GM12878 (cell line): ENCODE measurements around the gene ZNF71. TPM values are rescaled to one million over a fixed set of nuclear protein-coding genes. Genes with fewer than 3 reads are reported as not detected.
"Not testable (repeated sequence)": the region's sequence is repeated elsewhere in the genome, so short reads cannot be mapped to it uniquely, and the experiment has no call there.

Experiments
- ATAC-seq: fragments of 200-7000 bp; cut with Tn5 transposase; 3 replicates; pipeline ENCODE4 v1.9.1; 2020; ENCODE audit warnings: mild to moderate bottlenecking, moderate library complexity
- BruUV-seq: library from RNA; stranded (reverse); fragments of 400-500 nt; replicated peaks from 2 replicates; lab custom pipeline; 2021; lab: Mats Ljungman, UMichigan
- CTCF ChIA-PET: fragments of 300-600 bp; sonication (Branson Sonifier 250); formaldehyde crosslinking; extraction: SDS; loops from one replicate; lab custom pipeline; 2021; ENCODE audit warnings: inconsistent platforms; lab: Yijun Ruan, JAX
- POLR2A ChIA-PET: fragments of 350-600 bp; formaldehyde crosslinking; extraction: SDS; loops from one replicate; lab custom pipeline; 2021; ENCODE audit warnings: inconsistent platforms; lab: Charles Lee
- RAD21 ChIA-PET: fragments of 300-600 bp; sonication (Branson Sonifier 250); formaldehyde crosslinking; loops from one replicate; lab custom pipeline; 2023; ENCODE audit warnings: antibody characterized with exemption; ENCODE audit not compliant: unreplicated experiment; lab: Charles Lee
- SMC1A ChIA-PET: fragments of 300-600 bp; sonication (Branson Sonifier 250); formaldehyde crosslinking; loops from one replicate; lab custom pipeline; 2023; ENCODE audit not compliant: unreplicated experiment, uncharacterized antibody; lab: Charles Lee
- DNase-seq: peaks from one replicate; pipeline ENCODE4 v3.0.0-alpha.2; 2011; ENCODE audit warnings: low read depth, low spot score
- FAIRE-seq: peaks from 3 replicates; lab custom pipeline; 2011; peaks lifted over from hg19 to GRCh38; lab: Jason Lieb, UNC
- H2AFZ ChIP-seq: 2 replicates; pipeline ENCODE4 v1.6.0; 2011; ENCODE audit warnings: low read depth, low read length, control low read depth; ENCODE audit not compliant: control insufficient read depth
- H3K27ac ChIP-seq: 2 replicates; pipeline ENCODE4 v1.5.1; 2011; ENCODE audit warnings: control low read depth; ENCODE audit not compliant: control insufficient read depth, insufficient read depth
- H3K27me3 ChIP-seq, 2 experiments: replicated peaks in 1 of 2; 2 replicates each; pipeline versions ENCODE4 v1.6.0 to v1.6.1; 2011; ENCODE audit warnings: low read length in 1 of 2; ENCODE audit not compliant: control insufficient read depth in 2 of 2, insufficient read depth in 2 of 2
- H3K36me3 ChIP-seq, 2 experiments: 2 replicates each; pipeline ENCODE4 v1.5.1; 2011; ENCODE audit warnings: low read length in 1 of 2; ENCODE audit not compliant: control insufficient read depth in 2 of 2, insufficient read depth in 2 of 2
- H3K4me1 ChIP-seq: 2 replicates; pipeline ENCODE4 v1.6.1; 2011; ENCODE audit warnings: mild to moderate bottlenecking, low read length, moderate library complexity, mixed read lengths; ENCODE audit not compliant: control insufficient read depth, insufficient read depth
- H3K4me2 ChIP-seq: 2 replicates; pipeline ENCODE4 v1.6.0; 2011; ENCODE audit warnings: control low read depth; ENCODE audit not compliant: control insufficient read depth, insufficient read depth
- H3K4me3 ChIP-seq: fragments of 200-600 bp; sonication (generic); 2 replicates; pipeline ENCODE4 v1.5.1; 2016
- H3K79me2 ChIP-seq: 2 replicates; pipeline ENCODE4 v1.6.0; 2011; ENCODE audit warnings: low read length; ENCODE audit not compliant: control insufficient read depth, insufficient read depth
- H3K9ac ChIP-seq: 2 replicates; pipeline ENCODE4 v1.8.0; 2011; ENCODE audit warnings: low read length, control low read depth, mixed read lengths; ENCODE audit not compliant: control insufficient read depth, insufficient read depth
- H3K9me3 ChIP-seq: replicated peaks from 3 replicates; pipeline ENCODE4 v1.5.1; 2011; ENCODE audit warnings: mild to moderate bottlenecking, low read length; ENCODE audit not compliant: control insufficient read depth, insufficient read depth
- H4K20me1 ChIP-seq: 2 replicates; pipeline ENCODE4 v1.6.0; 2011; ENCODE audit not compliant: control insufficient read depth, insufficient read depth
- WGBS: methylation state at CpG from one replicate; pipeline ENCODE4 v1.1.6; 2016; ENCODE audit warnings: low lambda C conversion rate; ENCODE audit not compliant: insufficient replicate concordance, insufficient coverage; ENCODE audit errors: missing lambda C conversion rate; 5-methylcytosine and 5-hydroxymethylcytosine counted together
- in situ Hi-C: fragments of 300-500 bp; cut with MboI; formaldehyde crosslinking; loops from 9 replicates; pipeline ENCODE4 v1.14.3; 2018; ENCODE audit warnings: mixed read lengths
- intact Hi-C: fragments of 100-400 bp; cut with micrococcal nuclease; formaldehyde crosslinking; loops from one replicate; pipeline ENCODE4 v1.14.2; 2022; ENCODE audit not compliant: unreplicated experiment
- polyA plus RNA-seq, 11 experiments: library from polyadenylated mRNA; depleted of rRNA in 4 of 11; unstranded in 6 of 11; stranded (reverse) in 5 of 11; fragments of >200 nt; fragmentation: Nextera tagmentation in 4 of 11; fragmentation: Illumina TruSeq in 1 of 11; extraction: Ambion mirVana in 4 of 11; extraction: Trizol in 1 of 11; gene quantifications; 1 replicate in 1 of 11; 2 replicates in 10 of 11; pipeline versions ENCODE4 v1.2.1 to v1.2.3, GENCODE V29; 2011 to 2016; ENCODE audit warnings: inconsistent platforms in 2 of 11, missing spikeins in 2 of 11, low read depth in 1 of 11
- total RNA-seq, 4 experiments: library from RNA; depleted of rRNA in 3 of 4; stranded (reverse); fragments of >200 nt in 3 of 4; fragmentation: Illumina TruSeq in 1 of 4; extraction: Trizol in 1 of 4; gene quantifications; 2 replicates each; pipeline versions ENCODE4 v1.2.1 to v1.2.3, GENCODE V29; 2013 to 2021

The ZNF71 gene
- total and polyA plus RNA-seq, 10 of the 15 experiments (the other 5 are each of a cell fraction or from before 2014, with no cell fraction given), result 0.48 to 5.7 (median 3.5) TPM

- ATAC-seq, POLR2A ChIA-PET, H3K4me3 ChIP-seq, BruUV-seq, FAIRE-seq, H3K9me3 ChIP-seq, H3K27ac ChIP-seq, H3K4me2 ChIP-seq, DNase-seq, H2AFZ ChIP-seq, H3K4me1 ChIP-seq, CTCF ChIA-PET, H3K27me3 ChIP-seq, RAD21 ChIA-PET, intact Hi-C loops, H3K36me3 ChIP-seq, H3K9ac ChIP-seq, in situ Hi-C loops, H3K79me2 ChIP-seq, H4K20me1 ChIP-seq, SMC1A ChIA-PET: not testable (repeated sequence)
- WGBS, result 68% methylated on average over 2 of the region's 2 CpGs
These were observed 77.5 kb downstream of the ZNF71 start for GRCh38 chr19:56672610-56673009.

Other genes with a start within 250 kb of the ZNF71 start
Only the 7 nearest of the 10 such genes appear.
- 1.0 and 1.2 TPM in 2 replicates for gene ZNF583, start 191.0 kb upstream of the ZNF71 start, total RNA-seq (2014; rRNA removed)
- 2.4 and 3.1 TPM in 2 replicates for gene ZNF583, start 191.0 kb upstream of the ZNF71 start, total RNA-seq (2014; rRNA removed; fragmentation: Illumina TruSeq; extraction: Trizol)
- 1.6 and 1.8 TPM in 2 replicates for gene ZNF583, start 191.0 kb upstream of the ZNF71 start, total RNA-seq (2021)
- gene ZNF583, start 191.0 kb upstream of the ZNF71 start, polyA plus RNA-seq (2011; rRNA removed), result 1.4 and 2.5 TPM in 2 replicates
- gene ZNF583, start 191.0 kb upstream of the ZNF71 start, polyA plus RNA-seq (2014; fragmentation: Illumina TruSeq; extraction: Trizol), result 1.4 and 2.0 TPM in 2 replicates
- under 1 TPM; 0.40 to 0.60 TPM for gene ZNF583, start 191.0 kb upstream of the ZNF71 start, polyA plus RNA-seq (2014; fragmentation: Nextera tagmentation; extraction: Ambion mirVana)
- gene ZNF583, start 191.0 kb upstream of the ZNF71 start, polyA plus RNA-seq (2014; rRNA removed), result 0.54 and 1.3 TPM in 2 replicates
- gene ZNF583, start 191.0 kb upstream of the ZNF71 start, polyA plus RNA-seq (2016; fragmentation: Nextera tagmentation; extraction: Ambion mirVana), result 1 to 10 TPM; 2.2 to 2.7 TPM
- gene ZNF667, start 118.0 kb upstream of the ZNF71 start, total RNA-seq (2014; rRNA removed), result not detected in 2 replicates
- gene ZNF667, start 118.0 kb upstream of the ZNF71 start, total RNA-seq (2014; rRNA removed; fragmentation: Illumina TruSeq; extraction: Trizol), result not detected in 2 replicates
- gene ZNF667, start 118.0 kb upstream of the ZNF71 start, total RNA-seq (2021), result not detected in 2 replicates
- not detected in 2 replicates for gene ZNF667, start 118.0 kb upstream of the ZNF71 start, polyA plus RNA-seq (2011; rRNA removed)
- not detected in 2 replicates for gene ZNF667, start 118.0 kb upstream of the ZNF71 start, polyA plus RNA-seq (2014; fragmentation: Illumina TruSeq; extraction: Trizol)
- gene ZNF667, start 118.0 kb upstream of the ZNF71 start, polyA plus RNA-seq (2014; fragmentation: Nextera tagmentation; extraction: Ambion mirVana), result not detected
- not detected in 2 replicates for gene ZNF667, start 118.0 kb upstream of the ZNF71 start, polyA plus RNA-seq (2014; rRNA removed)
- gene ZNF667, start 118.0 kb upstream of the ZNF71 start, polyA plus RNA-seq (2016; fragmentation: Nextera tagmentation; extraction: Ambion mirVana), result under 1 TPM in 1 of 2 experiments, not detected in 1; 0.10 TPM
- not detected in 2 replicates for gene ZNF471, start 87.4 kb upstream of the ZNF71 start, total RNA-seq (2014; rRNA removed)
- not detected in 2 replicates for gene ZNF471, start 87.4 kb upstream of the ZNF71 start, total RNA-seq (2014; rRNA removed; fragmentation: Illumina TruSeq; extraction: Trizol)
- 0.03 TPM in 1 of 2 replicates, not detected in the other for gene ZNF471, start 87.4 kb upstream of the ZNF71 start, total RNA-seq (2021)
- gene ZNF471, start 87.4 kb upstream of the ZNF71 start, polyA plus RNA-seq (2011; rRNA removed), result not detected in 2 replicates
- gene ZNF471, start 87.4 kb upstream of the ZNF71 start, polyA plus RNA-seq (2014; fragmentation: Illumina TruSeq; extraction: Trizol), result not detected in 2 replicates
- not detected for gene ZNF471, start 87.4 kb upstream of the ZNF71 start, polyA plus RNA-seq (2014; fragmentation: Nextera tagmentation; extraction: Ambion mirVana)
- gene ZNF471, start 87.4 kb upstream of the ZNF71 start, polyA plus RNA-seq (2014; rRNA removed), result not detected in 2 replicates
- gene ZNF471, start 87.4 kb upstream of the ZNF71 start, polyA plus RNA-seq (2016; fragmentation: Nextera tagmentation; extraction: Ambion mirVana), result not detected
- 0.06 TPM in 1 of 2 replicates, not detected in the other for gene ZFP28, start 56.4 kb upstream of the ZNF71 start, total RNA-seq (2014; rRNA removed)
- gene ZFP28, start 56.4 kb upstream of the ZNF71 start, total RNA-seq (2014; rRNA removed; fragmentation: Illumina TruSeq; extraction: Trizol), result 0.04 and 0.05 TPM in 2 replicates
- 0.05 TPM in 2 replicates for gene ZFP28, start 56.4 kb upstream of the ZNF71 start, total RNA-seq (2021)
- 0.11 and 0.16 TPM in 2 replicates for gene ZFP28, start 56.4 kb upstream of the ZNF71 start, polyA plus RNA-seq (2011; rRNA removed)
- gene ZFP28, start 56.4 kb upstream of the ZNF71 start, polyA plus RNA-seq (2014; fragmentation: Illumina TruSeq; extraction: Trizol), result 0.13 and 0.14 TPM in 2 replicates
- gene ZFP28, start 56.4 kb upstream of the ZNF71 start, polyA plus RNA-seq (2014; fragmentation: Nextera tagmentation; extraction: Ambion mirVana), result under 1 TPM; 0.03 to 0.07 TPM
- gene ZFP28, start 56.4 kb upstream of the ZNF71 start, polyA plus RNA-seq (2014; rRNA removed), result 0.01 and 0.48 TPM in 2 replicates
- gene ZFP28, start 56.4 kb upstream of the ZNF71 start, polyA plus RNA-seq (2016; fragmentation: Nextera tagmentation; extraction: Ambion mirVana), result not detected
- 0.34 and 1.2 TPM in 2 replicates for gene ZNF470, start 27.8 kb upstream of the ZNF71 start, total RNA-seq (2014; rRNA removed)
- gene ZNF470, start 27.8 kb upstream of the ZNF71 start, total RNA-seq (2014; rRNA removed; fragmentation: Illumina TruSeq; extraction: Trizol), result 0.55 and 0.63 TPM in 2 replicates
- gene ZNF470, start 27.8 kb upstream of the ZNF71 start, total RNA-seq (2021), result 0.74 and 0.77 TPM in 2 replicates
- 0.16 and 0.18 TPM in 2 replicates for gene ZNF470, start 27.8 kb upstream of the ZNF71 start, polyA plus RNA-seq (2011; rRNA removed)
- gene ZNF470, start 27.8 kb upstream of the ZNF71 start, polyA plus RNA-seq (2014; fragmentation: Illumina TruSeq; extraction: Trizol), result 0.54 and 0.95 TPM in 2 replicates
- under 1 TPM; 0.16 to 0.27 TPM for gene ZNF470, start 27.8 kb upstream of the ZNF71 start, polyA plus RNA-seq (2014; fragmentation: Nextera tagmentation; extraction: Ambion mirVana)
- 0.44 and 1.4 TPM in 2 replicates for gene ZNF470, start 27.8 kb upstream of the ZNF71 start, polyA plus RNA-seq (2014; rRNA removed)
- gene ZNF470, start 27.8 kb upstream of the ZNF71 start, polyA plus RNA-seq (2016; fragmentation: Nextera tagmentation; extraction: Ambion mirVana), result under 1 TPM; 0.57 to 0.58 TPM
- gene SMIM17, start 47.9 kb downstream of the ZNF71 start, total RNA-seq (2014; rRNA removed), result 0.23 and 0.33 TPM in 2 replicates
- 0.13 TPM in 1 of 2 replicates, not detected in the other for gene SMIM17, start 47.9 kb downstream of the ZNF71 start, total RNA-seq (2014; rRNA removed; fragmentation: Illumina TruSeq; extraction: Trizol)
- 0.19 TPM in 1 of 2 replicates, not detected in the other for gene SMIM17, start 47.9 kb downstream of the ZNF71 start, total RNA-seq (2021)
- gene SMIM17, start 47.9 kb downstream of the ZNF71 start, polyA plus RNA-seq (2011; rRNA removed), result not detected in 2 replicates
- gene SMIM17, start 47.9 kb downstream of the ZNF71 start, polyA plus RNA-seq (2014; fragmentation: Illumina TruSeq; extraction: Trizol), result 0.07 TPM in 1 of 2 replicates, not detected in the other
- gene SMIM17, start 47.9 kb downstream of the ZNF71 start, polyA plus RNA-seq (2014; fragmentation: Nextera tagmentation; extraction: Ambion mirVana), result not detected
- gene SMIM17, start 47.9 kb downstream of the ZNF71 start, polyA plus RNA-seq (2014; rRNA removed), result not detected in 2 replicates
- under 1 TPM in 1 of 2 experiments, not detected in 1; 0.20 TPM for gene SMIM17, start 47.9 kb downstream of the ZNF71 start, polyA plus RNA-seq (2016; fragmentation: Nextera tagmentation; extraction: Ambion mirVana)
- gene ZNF835, start 76.5 kb downstream of the ZNF71 start, total RNA-seq (2014; rRNA removed), result not detected in 2 replicates
- not detected in 2 replicates for gene ZNF835, start 76.5 kb downstream of the ZNF71 start, total RNA-seq (2014; rRNA removed; fragmentation: Illumina TruSeq; extraction: Trizol)
- gene ZNF835, start 76.5 kb downstream of the ZNF71 start, total RNA-seq (2021), result not detected in 2 replicates
- gene ZNF835, start 76.5 kb downstream of the ZNF71 start, polyA plus RNA-seq (2011; rRNA removed), result not detected in 2 replicates
- not detected in 2 replicates for gene ZNF835, start 76.5 kb downstream of the ZNF71 start, polyA plus RNA-seq (2014; fragmentation: Illumina TruSeq; extraction: Trizol)
- not detected for gene ZNF835, start 76.5 kb downstream of the ZNF71 start, polyA plus RNA-seq (2014; fragmentation: Nextera tagmentation; extraction: Ambion mirVana)
- not detected in 2 replicates for gene ZNF835, start 76.5 kb downstream of the ZNF71 start, polyA plus RNA-seq (2014; rRNA removed)
- not detected for gene ZNF835, start 76.5 kb downstream of the ZNF71 start, polyA plus RNA-seq (2016; fragmentation: Nextera tagmentation; extraction: Ambion mirVana)